GM19324 (cell line): ENCODE measurements around the gene PARD3.

ENCODE experiments used
- ATAC-seq: cut with Tn5 transposase; IDR thresholded peaks from one replicate; pipeline ENCODE4 v1.9.1; 2021; ENCODE audit warnings: mild to moderate bottlenecking, moderate library complexity; ENCODE audit not compliant: unreplicated experiment, low FRiP score

PARD3 gene

DNA sequence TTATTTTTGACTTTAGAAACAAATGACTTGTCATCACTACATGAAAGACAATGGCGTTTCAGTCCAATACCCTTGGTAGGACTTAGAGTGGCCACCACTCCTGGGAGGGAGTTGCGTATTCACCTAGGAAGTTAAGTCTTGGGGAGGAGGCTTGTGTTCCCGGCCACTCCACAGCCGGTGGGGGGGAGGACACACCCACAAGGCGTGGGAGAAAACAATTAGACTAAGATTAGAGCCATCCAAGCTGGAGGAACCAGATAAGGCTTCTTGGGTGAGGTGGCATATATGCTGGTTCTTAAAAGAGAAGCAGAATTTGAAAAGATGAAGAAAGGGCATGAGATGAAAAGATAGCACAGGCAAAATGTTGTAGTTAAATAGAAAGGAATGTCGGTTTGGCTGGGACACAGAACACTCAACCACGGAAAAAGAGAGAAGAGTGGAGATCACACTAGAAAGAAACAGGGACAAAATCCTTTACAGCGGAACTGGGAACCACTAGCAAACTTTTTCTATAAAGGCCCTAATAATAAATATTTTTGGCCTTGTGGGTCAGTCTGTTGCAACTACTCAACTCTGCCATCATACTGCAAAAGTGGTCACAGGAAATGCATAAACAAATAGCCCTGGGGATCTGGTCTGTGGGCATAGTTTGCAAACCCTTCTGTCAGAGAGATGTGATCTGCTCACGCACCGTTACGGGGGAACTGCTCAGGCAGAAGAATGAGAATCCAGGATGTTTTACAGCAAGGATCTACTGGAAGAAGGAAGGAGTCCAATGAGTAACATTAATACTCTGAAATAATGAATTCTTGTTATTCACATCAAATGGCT is 651.8 kb downstream of the PARD3 start:
- no peak for ATAC-seq

DNA sequence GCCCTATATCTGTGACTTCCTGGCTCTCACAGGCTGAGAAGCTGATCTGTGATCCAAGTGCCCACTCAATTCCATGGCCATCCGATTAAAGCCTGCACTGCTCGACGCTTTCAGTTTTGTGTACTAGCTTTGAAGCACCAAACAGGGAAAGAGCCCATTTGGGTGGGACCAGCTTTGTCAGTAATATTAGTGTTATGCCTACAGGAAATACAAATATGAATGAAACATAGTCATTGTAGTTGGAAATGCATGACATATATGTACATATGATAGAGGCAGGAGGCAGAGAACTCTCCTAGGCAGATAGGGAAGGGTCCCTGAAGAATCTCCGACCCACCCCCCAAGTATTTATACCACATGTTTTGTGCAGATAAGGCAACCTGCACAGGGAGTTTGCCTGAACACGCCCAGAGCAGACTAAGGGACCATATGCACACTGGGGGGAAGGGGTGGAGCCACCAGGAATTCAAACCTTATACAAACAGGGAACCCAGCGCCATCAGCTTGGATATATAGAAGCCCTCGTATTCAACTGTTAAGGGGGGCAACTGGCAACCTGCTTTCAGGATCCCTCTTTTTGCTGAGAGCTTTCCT is 653.2 kb downstream of the PARD3 start:
- no peak for ATAC-seq

DNA sequence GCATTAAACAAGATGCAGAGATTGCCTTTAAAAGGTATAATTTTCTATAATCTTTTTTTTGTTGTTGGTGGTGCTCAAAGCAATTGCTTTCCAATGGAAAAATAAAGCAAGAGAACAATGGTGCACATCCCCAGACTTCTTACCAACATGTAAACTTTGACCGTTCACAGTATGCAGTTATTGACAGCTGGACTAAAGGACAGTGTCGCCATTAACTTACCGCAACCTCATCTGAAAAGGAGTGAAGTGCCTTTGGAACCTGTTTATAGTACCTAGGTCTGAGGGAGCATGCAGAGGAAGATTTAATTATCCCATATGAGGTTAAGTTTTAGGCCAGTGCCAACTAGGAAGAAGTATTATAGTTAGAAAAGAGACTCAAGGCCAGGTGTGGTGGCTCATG is 654.5 kb downstream of the PARD3 start:
- ATAC-seq = no peak

DNA sequence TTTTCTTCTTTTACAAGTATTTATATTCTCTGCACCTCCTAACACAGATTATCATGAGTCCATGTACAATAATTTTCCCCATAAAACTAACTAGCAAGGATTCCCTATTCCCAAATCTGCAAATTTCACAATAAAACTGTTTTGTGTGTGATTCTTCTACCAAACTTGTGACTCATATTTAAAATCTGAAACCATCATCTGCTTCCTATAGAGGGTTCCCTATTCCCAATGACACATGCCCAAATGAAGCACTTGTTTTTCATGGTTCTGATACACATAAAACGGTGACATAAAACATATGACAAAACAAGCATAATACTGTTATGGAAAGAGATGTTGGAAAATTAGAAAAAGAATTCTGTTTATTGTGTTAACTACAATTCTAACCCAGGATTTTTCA is 657.6 kb downstream of the PARD3 start:
- no peak for ATAC-seq

DNA sequence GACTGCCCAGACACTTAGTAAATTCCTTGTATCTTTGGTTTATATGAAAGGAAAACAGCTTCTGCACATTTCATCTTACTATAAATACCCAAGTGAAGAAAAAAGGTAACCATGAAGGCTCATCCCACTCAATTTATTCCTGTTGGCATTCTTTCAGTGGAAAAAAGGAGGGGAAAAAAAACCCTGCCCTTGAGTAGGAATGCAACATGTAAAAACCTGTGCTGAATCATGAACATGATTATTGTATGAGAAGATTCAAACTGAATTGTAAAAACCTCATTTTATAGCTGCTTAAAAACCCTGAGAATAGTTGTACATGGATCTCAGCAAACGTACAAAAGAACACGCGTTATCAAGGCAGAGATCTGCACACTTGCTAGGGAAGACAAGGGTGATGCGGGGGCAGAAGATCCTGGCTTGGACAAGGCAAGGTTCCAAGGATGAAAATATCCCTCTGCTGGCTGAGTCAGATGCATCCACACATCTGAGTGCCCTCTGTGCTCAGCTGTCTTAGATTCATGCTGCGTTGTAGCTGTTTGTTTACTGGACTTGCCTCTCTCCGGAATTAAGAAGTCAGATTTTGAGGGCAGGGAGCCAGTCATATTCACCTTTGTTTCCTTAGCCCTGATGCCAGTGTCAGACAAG is 658.2 kb downstream of the PARD3 start:
- no peak for ATAC-seq

DNA sequence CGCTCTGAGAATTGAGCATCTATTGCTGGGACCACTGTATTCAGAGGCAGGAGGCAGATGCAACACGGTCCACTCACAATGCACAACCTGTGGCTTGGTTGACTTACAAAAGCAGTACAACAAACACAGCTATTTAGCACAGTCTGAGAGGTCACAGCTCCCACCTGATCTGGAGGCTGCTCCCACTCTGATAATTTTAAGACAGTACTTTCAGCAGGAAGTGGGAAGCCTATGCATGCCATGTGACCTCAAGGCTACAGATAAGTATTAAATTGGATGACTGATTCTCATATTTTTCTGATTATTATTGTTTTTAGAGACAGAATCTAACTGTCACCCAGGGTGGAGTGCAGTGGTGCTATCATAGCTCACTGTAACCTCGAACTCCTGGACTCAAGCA is 659.3 kb downstream of the PARD3 start:
- ATAC-seq = no peak

DNA sequence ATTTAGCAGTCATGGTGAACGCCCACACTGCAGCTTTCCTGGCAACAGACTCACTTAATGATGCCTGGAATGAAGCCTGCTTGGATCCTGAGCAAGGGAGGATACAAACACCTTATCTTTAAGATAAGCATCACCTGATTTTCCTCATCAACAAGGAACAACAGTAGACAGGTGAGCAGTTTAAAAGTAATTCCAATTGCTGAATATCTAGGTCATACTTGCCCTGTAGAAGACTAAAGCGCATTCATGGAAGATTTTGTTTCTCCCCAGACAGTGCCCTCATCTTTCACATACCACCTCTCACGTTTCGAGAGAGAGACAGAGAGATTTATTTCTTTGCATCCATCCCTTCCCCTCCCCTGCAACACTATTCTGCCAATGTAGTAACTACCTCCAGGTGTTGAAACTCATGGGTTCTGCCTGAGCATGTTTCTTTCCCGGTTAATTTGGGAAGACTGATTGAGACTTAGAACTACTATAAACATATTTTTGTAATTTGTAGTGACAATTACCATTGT is 660.7 kb downstream of the PARD3 start:
- ATAC-seq = no peak

DNA sequence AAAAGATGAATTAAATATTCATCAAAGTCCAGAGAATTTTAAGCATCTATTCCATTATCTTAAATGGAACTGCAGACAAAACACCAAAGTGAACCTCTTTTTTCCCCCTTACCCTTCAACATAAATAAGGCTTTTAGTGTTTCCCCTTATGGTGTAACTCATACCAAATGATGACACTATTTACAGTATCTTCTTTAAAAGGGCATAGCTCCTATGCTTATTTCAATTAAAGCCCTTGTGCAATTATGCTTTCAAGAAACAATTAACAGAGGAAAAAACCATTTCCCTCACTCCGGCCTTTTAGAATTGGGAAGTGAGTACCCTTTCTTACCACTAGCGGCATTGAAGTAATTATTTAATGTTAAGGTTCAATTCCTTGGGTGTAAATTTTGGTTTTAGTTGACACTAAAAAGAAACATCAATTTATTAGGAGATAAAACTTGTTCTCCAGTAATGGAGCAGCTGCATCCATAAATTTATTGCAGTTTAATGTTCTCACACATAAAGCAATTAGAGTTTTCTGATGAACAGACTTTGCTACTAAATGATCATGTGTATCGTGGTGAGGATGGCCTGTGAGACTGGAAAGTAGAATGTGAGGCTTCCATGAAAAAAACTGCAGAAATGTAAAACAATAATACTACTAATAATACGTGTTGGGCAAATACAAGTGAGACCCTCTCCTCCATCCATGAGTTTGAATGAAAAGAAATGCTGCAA is 661.3 kb downstream of the PARD3 start:
- no peak for ATAC-seq

DNA sequence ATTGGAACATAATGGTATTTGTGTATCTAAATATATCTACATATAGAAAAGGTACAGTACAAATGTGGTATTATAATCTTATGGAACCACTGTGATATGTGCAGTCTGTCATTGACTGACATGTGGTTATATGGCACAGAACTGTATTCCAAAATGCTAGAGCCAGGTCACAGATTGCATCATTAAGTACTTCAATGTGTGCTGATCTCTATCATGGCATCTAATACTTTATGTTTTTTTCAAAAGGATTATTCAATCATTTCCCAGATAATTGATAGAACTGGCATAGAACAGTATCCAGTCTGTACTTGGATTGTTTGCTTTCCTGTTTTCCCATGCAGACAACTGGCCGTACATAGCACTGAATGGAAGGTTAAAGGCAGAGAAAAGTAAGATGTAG is 662.7 kb downstream of the PARD3 start:
- ATAC-seq = no peak

DNA sequence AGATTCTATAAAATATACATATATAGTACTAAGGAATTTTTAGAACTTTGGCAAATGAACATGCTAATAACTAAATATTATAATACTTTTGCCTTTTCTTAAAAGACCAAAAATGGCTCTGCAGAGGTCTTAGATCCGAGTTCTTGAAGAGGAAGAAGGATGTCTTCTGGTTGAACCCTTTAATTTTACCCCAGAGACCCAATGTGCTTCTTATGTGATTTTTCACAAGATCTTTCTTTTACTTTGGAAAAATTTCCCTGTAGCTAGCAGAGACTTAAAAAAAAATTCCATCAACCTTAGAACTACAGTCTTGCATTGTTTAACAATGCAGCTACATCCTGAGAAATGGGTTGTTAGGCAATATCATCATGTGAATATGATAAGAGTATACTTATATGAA is 663.2 kb downstream of the PARD3 start:
- no peak for ATAC-seq

DNA sequence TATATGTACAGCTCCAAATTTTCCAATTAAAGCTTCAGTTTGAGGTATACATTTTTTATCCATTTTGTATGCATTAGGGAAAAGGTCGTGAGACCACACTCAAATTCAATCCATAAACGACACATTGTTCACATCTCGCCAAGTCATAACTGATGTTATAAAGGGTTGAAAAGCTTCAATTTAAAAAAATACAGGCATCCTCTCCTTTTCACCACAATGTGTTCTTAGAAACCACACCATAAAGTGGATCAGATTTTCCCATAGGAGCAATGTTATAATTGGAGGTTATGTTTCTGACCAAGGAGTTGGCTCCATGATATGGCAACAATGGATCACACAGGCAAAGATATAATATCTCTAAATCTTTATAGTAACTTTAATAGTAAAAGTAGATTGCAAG is 663.6 kb downstream of the PARD3 start:
- ATAC-seq = no peak

DNA sequence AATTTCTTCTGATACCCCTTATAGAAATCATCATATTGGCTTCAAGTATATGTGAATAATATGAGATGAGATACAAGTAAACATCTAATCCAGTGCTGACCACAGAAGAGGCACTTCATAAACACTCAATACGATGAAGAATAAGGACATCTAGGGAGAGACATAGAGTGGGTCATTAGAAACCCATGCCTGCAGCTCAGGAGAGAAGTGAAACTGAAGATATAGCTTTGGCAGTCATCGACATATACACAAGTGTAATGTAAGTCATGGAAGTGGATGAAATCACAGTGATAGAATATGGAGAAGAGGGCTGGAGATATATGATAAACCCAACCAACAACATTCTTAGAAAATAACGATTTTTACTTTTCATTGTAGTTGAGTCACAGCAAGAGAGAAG is 665.0 kb downstream of the PARD3 start:
- ATAC-seq = no peak

DNA sequence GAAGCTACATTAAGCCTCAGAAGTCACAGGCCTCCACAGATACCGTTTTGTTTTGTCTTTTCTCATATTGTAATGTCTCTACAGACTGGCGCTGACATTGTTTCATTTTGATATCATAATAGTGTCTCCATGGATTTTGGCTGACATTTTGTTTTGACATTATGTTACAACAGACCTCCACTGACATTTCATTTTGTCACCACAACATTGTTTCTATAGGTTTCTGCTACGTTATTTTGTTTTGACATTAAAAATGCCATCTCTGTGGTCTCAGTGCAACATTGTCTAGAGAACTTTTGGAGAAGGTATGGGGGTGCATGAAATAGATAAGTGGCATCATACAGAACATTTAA is 666.8 kb downstream of the PARD3 start:
- no peak for ATAC-seq

DNA sequence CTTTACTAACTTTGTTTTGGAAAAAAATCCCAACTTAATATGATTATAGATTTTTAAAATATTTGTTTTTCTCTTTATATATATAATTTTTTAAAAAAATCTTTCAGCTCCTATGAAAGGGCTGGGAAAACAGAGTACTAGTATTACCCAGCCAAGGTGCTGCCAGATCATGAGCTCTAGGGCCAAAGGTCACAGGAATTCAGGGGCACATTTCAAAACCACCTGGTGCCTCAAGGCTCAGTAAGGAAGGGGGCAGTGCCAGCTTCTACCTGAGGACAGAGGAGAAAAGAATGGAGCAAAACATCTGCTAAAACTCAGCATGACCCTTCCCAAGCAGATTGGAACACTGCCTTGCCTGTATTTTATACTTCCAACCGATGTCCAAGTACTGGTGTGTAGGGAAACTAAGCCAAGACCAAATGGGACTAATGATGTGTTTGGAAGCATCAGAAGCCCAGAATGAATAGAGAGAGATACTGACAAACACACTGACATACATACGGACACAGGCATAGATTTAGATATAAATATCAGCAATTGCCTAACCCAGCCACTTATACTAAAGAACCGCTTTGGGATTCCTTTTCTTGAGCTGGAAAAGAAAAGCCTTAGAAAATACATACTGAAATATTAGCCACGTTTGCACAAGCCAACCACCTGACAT is 667.3 kb downstream of the PARD3 start:
- ATAC-seq = no peak

DNA sequence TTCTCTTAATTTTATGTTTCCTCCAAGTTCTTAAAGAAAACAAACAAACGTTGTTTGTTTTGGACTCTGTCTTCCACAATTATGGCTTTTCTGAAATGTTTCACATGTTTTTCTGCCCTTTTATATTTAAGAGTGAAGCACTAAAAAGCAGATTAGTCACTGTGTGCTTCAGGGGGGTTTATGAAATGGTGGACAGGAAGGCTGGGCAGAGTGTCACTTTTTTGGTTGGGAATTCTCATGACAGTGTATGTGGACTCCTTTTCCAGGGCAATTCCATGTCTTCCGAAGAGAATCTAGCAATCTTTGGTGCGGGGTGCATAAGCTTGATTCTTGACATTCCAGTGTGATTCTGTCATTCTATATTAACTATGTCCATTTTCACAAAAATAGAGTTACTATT is 669.4 kb downstream of the PARD3 start:
- ATAC-seq = no peak

DNA sequence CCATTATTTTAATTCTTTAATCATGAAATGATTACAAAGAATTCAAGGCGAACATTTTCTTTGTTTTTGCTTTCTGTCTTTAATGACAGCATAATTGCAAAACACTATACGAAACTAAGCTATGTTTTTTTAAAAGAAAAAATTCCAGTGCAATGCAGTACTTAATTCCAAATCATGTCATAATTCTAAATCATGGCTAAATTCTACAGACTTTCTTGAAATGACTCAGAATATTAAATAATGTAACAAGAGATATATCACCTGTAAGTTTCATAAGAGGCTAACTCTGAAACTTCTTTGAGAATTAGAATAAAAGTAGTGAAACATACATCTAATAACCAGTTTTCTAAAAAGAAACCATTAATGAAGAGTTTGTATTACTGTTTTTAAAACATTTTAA is 671.6 kb downstream of the PARD3 start:
- no peak for ATAC-seq

DNA sequence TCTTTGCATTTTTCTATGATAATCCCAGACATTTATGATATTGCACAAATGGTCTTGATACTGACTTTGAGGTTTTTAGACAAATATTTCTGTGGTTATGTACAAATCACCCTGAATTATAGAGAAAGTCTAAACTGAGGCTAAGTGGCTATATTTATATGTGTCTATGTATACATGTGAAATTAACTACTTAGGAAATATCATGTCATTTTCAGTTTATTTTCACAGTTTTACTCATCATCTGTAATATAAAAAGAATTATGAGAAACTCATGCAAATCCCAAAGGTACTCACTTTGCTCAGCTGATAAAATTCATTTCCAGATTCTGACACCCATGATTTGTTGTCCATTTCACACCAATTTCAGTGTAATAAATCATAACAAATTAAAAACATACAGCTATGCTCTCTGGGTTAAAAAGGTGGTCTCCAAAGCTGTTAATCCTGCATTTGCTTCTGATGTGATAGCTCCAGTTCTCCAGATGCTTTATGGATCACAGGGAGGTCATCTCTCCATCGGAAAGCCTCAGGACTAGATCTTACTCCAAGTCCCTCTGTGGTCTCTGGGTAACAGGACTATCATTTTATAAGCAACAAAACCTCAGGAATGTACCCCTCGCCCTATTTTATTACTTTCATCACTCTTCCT is 673.9 kb downstream of the PARD3 start:
- ATAC-seq = no peak

DNA sequence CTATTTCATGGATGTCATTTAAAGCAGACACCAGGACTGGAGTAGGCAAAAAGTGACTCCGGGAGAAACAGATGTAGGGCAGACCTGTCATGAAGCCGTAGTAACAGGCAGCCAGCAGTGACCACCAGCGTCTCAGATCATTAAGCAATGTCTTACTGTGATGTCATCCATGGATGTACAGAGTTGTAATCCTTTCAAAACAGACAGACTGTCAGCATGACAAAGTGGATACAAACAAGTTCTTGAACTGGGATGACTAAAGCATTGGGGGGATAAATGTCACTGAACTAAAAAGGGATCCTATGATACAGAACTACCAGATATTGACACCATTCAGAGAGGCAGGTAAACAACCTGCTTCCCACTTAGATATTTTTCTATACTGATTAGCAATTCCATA is 675.5 kb downstream of the PARD3 start:
- no peak for ATAC-seq

DNA sequence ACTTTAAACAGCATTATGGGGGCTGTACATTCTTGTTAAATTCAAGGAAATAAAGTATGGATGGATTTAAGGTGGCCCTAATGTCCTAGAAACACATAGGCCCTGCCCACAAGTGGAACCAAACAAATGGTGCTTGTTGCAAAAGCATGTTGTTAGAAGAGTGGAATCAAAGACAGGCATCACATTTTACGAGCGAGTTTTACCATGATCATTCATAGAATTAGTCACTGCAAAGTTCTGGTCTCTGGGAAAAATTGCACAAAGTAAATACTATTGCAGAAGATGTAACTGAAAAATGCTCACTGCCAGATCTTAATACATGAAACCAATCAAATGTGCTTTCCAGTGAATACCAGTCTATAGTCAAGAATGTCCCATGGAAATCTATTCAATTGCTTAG is 677.1 kb downstream of the PARD3 start:
- ATAC-seq = no peak

DNA sequence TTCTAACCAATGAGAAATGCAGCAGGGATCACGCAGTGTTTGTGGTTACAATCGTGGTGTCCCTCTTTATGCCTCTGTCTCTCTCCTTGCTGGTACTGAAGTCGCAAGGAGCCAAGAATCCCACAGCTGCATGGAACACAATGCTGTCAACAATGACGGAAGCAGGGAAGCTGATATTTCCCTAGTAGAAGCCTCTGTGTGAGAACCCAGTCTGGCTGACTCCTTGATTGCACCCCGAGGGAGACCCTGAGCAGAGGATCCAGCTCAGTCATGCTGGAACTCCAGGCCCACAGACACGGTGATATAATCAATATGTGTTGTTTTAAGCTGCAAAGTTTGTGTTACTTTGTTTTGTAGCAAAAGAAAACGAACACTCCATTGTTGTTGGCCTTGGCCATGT is 677.9 kb downstream of the PARD3 start:
- no peak for ATAC-seq
